ENCODE measurements around the gene SULT1C3. TPM values are rescaled to one million over a fixed set of nuclear protein-coding genes. Genes with fewer than 3 reads are reported as not detected.

Gene SULT1C3
- total and polyA plus RNA-seq, 5 donors from 2014 or later, result not detected

GRCh38 chr2:108285616-108286015, 45.8 kb downstream of the SULT1C3 start:
- Histone ChIP-seq H3K4me1 (ENCODE audit: control insufficient read depth, insufficient read depth, low read length, poor library complexity, severe bottlenecking) (no peaks in the 10 kb centered on the region), H3K9me3 (ENCODE audit: control insufficient read depth in 2 of 2, low read length in 2 of 2) (no peaks in the 10 kb centered on the region), H3K4me3 (ENCODE audit: low read depth, low read length) (no peak overlapping the region), H3K27ac (ENCODE audit: insufficient read depth, low read length, poor library complexity, severe bottlenecking) (no peak overlapping the region), H3K27me3 (ENCODE audit: control insufficient read depth, insufficient read depth, low read length) (no peaks in the 10 kb centered on the region), H3K36me3 (ENCODE audit: control insufficient read depth, insufficient read depth, low read length) (no peaks in the 10 kb centered on the region)
- no peaks in the 10 kb centered on the region for H3K36me3 Mint-ChIP-seq
- no peaks in the 10 kb centered on the region for H3K4me1 Mint-ChIP-seq
- ATAC-seq (ENCODE audit: low read depth in 2 of 2) (no peak), DNase-seq (no peak)
- H3K4me3 Mint-ChIP-seq, result no peak overlapping the region
- H3K27ac Mint-ChIP-seq, result no peak overlapping the region
- H3K9me3 Mint-ChIP-seq, result peaks cover 0 to 4% (median 0%) of the 10 kb centered on the region in 7 donors
- peaks cover 5% of the 10 kb centered on the region for H3K27me3 Mint-ChIP-seq

- peaks cover 0 to 4% (median 0%) of the 10 kb centered on the region in 7 donors for H3K9me3 Mint-ChIP-seq
- Histone ChIP-seq H3K4me3 (ENCODE audit: low read depth, low read length) (no peak overlapping the region), H3K4me1 (ENCODE audit: control insufficient read depth, insufficient read depth, low read length, poor library complexity, severe bottlenecking) (no peaks in the 10 kb centered on the region), H3K9me3 (ENCODE audit: control insufficient read depth in 2 of 2, low read length in 2 of 2) (no peaks in the 10 kb centered on the region), H3K36me3 (ENCODE audit: control insufficient read depth, insufficient read depth, low read length) (no peaks in the 10 kb centered on the region), H3K27me3 (ENCODE audit: control insufficient read depth, insufficient read depth, low read length) (no peaks in the 10 kb centered on the region), H3K27ac (ENCODE audit: insufficient read depth, low read length, poor library complexity, severe bottlenecking) (no peak overlapping the region)
- no peak for ATAC-seq (ENCODE audit: low read depth in 2 of 2)
- no peaks in the 10 kb centered on the region for H3K4me1 Mint-ChIP-seq
- H3K4me3 Mint-ChIP-seq, result no peak overlapping the region
- H3K36me3 Mint-ChIP-seq, result no peaks in the 10 kb centered on the region
- DNase-seq, result no peak
- no peak overlapping the region for H3K27ac Mint-ChIP-seq
- no peaks in the 10 kb centered on the region for H3K27me3 Mint-ChIP-seq
Measured at GRCh38 chr2:108287169-108287568, 47.4 kb downstream of the SULT1C3 start.

- Mint-ChIP-seq H3K9me3 (peaks cover 0 to 4% (median 0%) of the 10 kb centered on the region in 7 donors), H3K4me1 (no peaks in the 10 kb centered on the region), H3K27ac (no peak within 1 kb of the TSS), H3K4me3 (no peak within 1 kb of the TSS), H3K27me3 (no peaks in the 10 kb centered on the region), H3K36me3 (no peaks in the 10 kb centered on the region)
- H3K36me3 ChIP-seq (ENCODE audit: control insufficient read depth, insufficient read depth, low read length), result no peaks in the 10 kb centered on the region
- H3K4me1 ChIP-seq (ENCODE audit: control insufficient read depth, insufficient read depth, low read length, poor library complexity, severe bottlenecking), result no peaks in the 10 kb centered on the region
- ATAC-seq (ENCODE audit: low read depth in 2 of 2) (no peak), DNase-seq (no peak)
- no peaks in the 10 kb centered on the region for H3K27me3 ChIP-seq (ENCODE audit: control insufficient read depth, insufficient read depth, low read length)
- no peak within 1 kb of the TSS for H3K4me3 ChIP-seq (ENCODE audit: low read depth, low read length)
- H3K9me3 ChIP-seq (ENCODE audit: control insufficient read depth in 2 of 2, low read length in 2 of 2), result no peaks in the 10 kb centered on the region
- no peak within 1 kb of the TSS for H3K27ac ChIP-seq (ENCODE audit: insufficient read depth, low read length, poor library complexity, severe bottlenecking)
Measured at GRCh38 chr2:108288534-108289106, 48.9 kb downstream of the SULT1C3 start, which contains the start of gene SULT1C2. SULT1C2 (plus strand) TSS chr2:108288895; CDS start chr2:108293668, 4,773 bp downstream.

GRCh38 chr2:108293850-108294249, 54.1 kb downstream of the SULT1C3 start:
- Histone ChIP-seq H3K4me3 (ENCODE audit: low read depth, low read length) (no peak overlapping the region), H3K9me3 (ENCODE audit: control insufficient read depth in 2 of 2, low read length in 2 of 2) (no peaks in the 10 kb centered on the region), H3K27me3 (ENCODE audit: control insufficient read depth, insufficient read depth, low read length) (no peaks in the 10 kb centered on the region), H3K27ac (ENCODE audit: insufficient read depth, low read length, poor library complexity, severe bottlenecking) (no peak overlapping the region), H3K36me3 (ENCODE audit: control insufficient read depth, insufficient read depth, low read length) (no peaks in the 10 kb centered on the region), H3K4me1 (ENCODE audit: control insufficient read depth, insufficient read depth, low read length, poor library complexity, severe bottlenecking) (no peaks in the 10 kb centered on the region)
- no peaks in the 10 kb centered on the region for H3K4me1 Mint-ChIP-seq
- H3K4me3 Mint-ChIP-seq, result no peak overlapping the region
- H3K27me3 Mint-ChIP-seq, result no peaks in the 10 kb centered on the region
- no peak overlapping the region for H3K27ac Mint-ChIP-seq
- peaks cover 0 to 4% (median 0%) of the 10 kb centered on the region in 7 donors for H3K9me3 Mint-ChIP-seq
- H3K36me3 Mint-ChIP-seq, result no peaks in the 10 kb centered on the region
- ATAC-seq (ENCODE audit: low read depth in 2 of 2) (no peak), DNase-seq (no peak)

GRCh38 chr2:108297436-108298141, 57.8 kb downstream of the SULT1C3 start:
- peaks cover 4% of the 10 kb centered on the region for H3K27me3 Mint-ChIP-seq
- no peak overlapping the region for H3K27ac Mint-ChIP-seq
- no peak for DNase-seq
- Histone ChIP-seq H3K36me3 (ENCODE audit: control insufficient read depth, insufficient read depth, low read length) (no peaks in the 10 kb centered on the region), H3K27ac (ENCODE audit: insufficient read depth, low read length, poor library complexity, severe bottlenecking) (no peak overlapping the region), H3K4me3 (ENCODE audit: low read depth, low read length) (no peak overlapping the region), H3K9me3 (ENCODE audit: control insufficient read depth in 2 of 2, low read length in 2 of 2) (no peaks in the 10 kb centered on the region), H3K27me3 (ENCODE audit: control insufficient read depth, insufficient read depth, low read length) (no peaks in the 10 kb centered on the region), H3K4me1 (ENCODE audit: control insufficient read depth, insufficient read depth, low read length, poor library complexity, severe bottlenecking) (no peaks in the 10 kb centered on the region)
- H3K4me1 Mint-ChIP-seq, result no peaks in the 10 kb centered on the region
- peaks cover 0 to 8% (median 0%) of the 10 kb centered on the region in 7 donors for H3K9me3 Mint-ChIP-seq
- no peak overlapping the region for H3K4me3 Mint-ChIP-seq
- no peaks in the 10 kb centered on the region for H3K36me3 Mint-ChIP-seq
- ATAC-seq (ENCODE audit: low read depth in 2 of 2), result no peak

- H3K36me3 ChIP-seq (ENCODE audit: control insufficient read depth, insufficient read depth, low read length), result no peaks in the 10 kb centered on the region
- no peak overlapping the region for H3K27ac Mint-ChIP-seq
- H3K4me1 ChIP-seq (ENCODE audit: control insufficient read depth, insufficient read depth, low read length, poor library complexity, severe bottlenecking), result no peaks in the 10 kb centered on the region
- no peak overlapping the region for H3K4me3 Mint-ChIP-seq
- H3K4me1 Mint-ChIP-seq, result no peaks in the 10 kb centered on the region
- H3K9me3 ChIP-seq (ENCODE audit: control insufficient read depth in 2 of 2, low read length in 2 of 2), result no peaks in the 10 kb centered on the region
- no peaks in the 10 kb centered on the region for H3K36me3 Mint-ChIP-seq
- H3K27ac ChIP-seq (ENCODE audit: insufficient read depth, low read length, poor library complexity, severe bottlenecking), result no peak overlapping the region
- no peak for ATAC-seq (ENCODE audit: low read depth in 2 of 2)
- H3K27me3 ChIP-seq (ENCODE audit: control insufficient read depth, insufficient read depth, low read length), result no peaks in the 10 kb centered on the region
- DNase-seq, result no peak
- H3K4me3 ChIP-seq (ENCODE audit: low read depth, low read length), result no peak overlapping the region
- peaks cover 8% of the 10 kb centered on the region for H3K27me3 Mint-ChIP-seq
- H3K9me3 Mint-ChIP-seq, result peaks cover 0 to 8% (median 0%) of the 10 kb centered on the region in 7 donors
Measured at GRCh38 chr2:108301558-108301957, 61.8 kb downstream of the SULT1C3 start.

- Mint-ChIP-seq H3K27ac (no peak overlapping the region), H3K9me3 (peaks cover 0 to 1% (median 0%) of the 10 kb centered on the region in 7 donors), H3K27me3 (peaks cover 8% of the 10 kb centered on the region), H3K4me1 (no peaks in the 10 kb centered on the region), H3K4me3 (no peak overlapping the region), H3K36me3 (no peaks in the 10 kb centered on the region)
- H3K27ac ChIP-seq (ENCODE audit: insufficient read depth, low read length, poor library complexity, severe bottlenecking), result no peak overlapping the region
- H3K27me3 ChIP-seq (ENCODE audit: control insufficient read depth, insufficient read depth, low read length), result peaks cover 6% of the 10 kb centered on the region
- no peaks in the 10 kb centered on the region for H3K36me3 ChIP-seq (ENCODE audit: control insufficient read depth, insufficient read depth, low read length)
- no peaks in the 10 kb centered on the region for H3K4me1 ChIP-seq (ENCODE audit: control insufficient read depth, insufficient read depth, low read length, poor library complexity, severe bottlenecking)
- no peak for DNase-seq
- no peak overlapping the region for H3K4me3 ChIP-seq (ENCODE audit: low read depth, low read length)
- H3K9me3 ChIP-seq (ENCODE audit: control insufficient read depth in 2 of 2, low read length in 2 of 2), result no peaks in the 10 kb centered on the region
- ATAC-seq (ENCODE audit: low read depth in 2 of 2), result no peak
Measured at GRCh38 chr2:108304975-108305374, 65.2 kb downstream of the SULT1C3 start.

- H3K36me3 ChIP-seq (ENCODE audit: control insufficient read depth, insufficient read depth, low read length), result no peaks in the 10 kb centered on the region
Measured at GRCh38 chr2:108305901-108306300, 66.1 kb downstream of the SULT1C3 start.

More at GRCh38 chr2:108305901-108306300, 66.1 kb downstream of the SULT1C3 start:
- no peak for DNase-seq
- H3K27me3 ChIP-seq (ENCODE audit: control insufficient read depth, insufficient read depth, low read length), result peaks cover 6% of the 10 kb centered on the region
- no peak overlapping the region for H3K27ac Mint-ChIP-seq
- H3K27ac ChIP-seq (ENCODE audit: insufficient read depth, low read length, poor library complexity, severe bottlenecking), result no peak overlapping the region
- no peaks in the 10 kb centered on the region for H3K36me3 Mint-ChIP-seq
- no peaks in the 10 kb centered on the region for H3K4me1 ChIP-seq (ENCODE audit: control insufficient read depth, insufficient read depth, low read length, poor library complexity, severe bottlenecking)
- H3K9me3 Mint-ChIP-seq, result peaks cover 0 to 1% (median 0%) of the 10 kb centered on the region in 7 donors
- H3K4me1 Mint-ChIP-seq, result no peaks in the 10 kb centered on the region
- H3K4me3 ChIP-seq (ENCODE audit: low read depth, low read length), result no peak overlapping the region
- no peaks in the 10 kb centered on the region for H3K9me3 ChIP-seq (ENCODE audit: control insufficient read depth in 2 of 2, low read length in 2 of 2)
- H3K27me3 Mint-ChIP-seq, result peaks cover 8% of the 10 kb centered on the region
- no peak for ATAC-seq (ENCODE audit: low read depth in 2 of 2)
- no peak overlapping the region for H3K4me3 Mint-ChIP-seq
